ENCODE results near the gene ARL8B. TPM values are rescaled to one million over a fixed set of nuclear protein-coding genes. Genes with fewer than 3 reads are reported as not detected.

Gene ARL8B
- total and polyA plus RNA-seq, 9 of the 15 experiments (the other 6 are each of a cell fraction or from before 2014, with no cell fraction given): 28.5 to 99.4 (median 77.2) TPM

GRCh38 chr3:5198986-5199731 is 77.1 kb downstream of the ARL8B start (continued):
- TF ChIP-seq SRF (CRISPR knock-in tag; IDR thresholded peaks at IDR 0.05): 0 out of 4 replicates have a peak, but pooled peaks of 1 of the 2 experiments have one; percentile 4
- no peak for TF ChIP-seq CBFA2T2 (conservative IDR thresholded peaks at IDR 0.05)
- peak; percentile 69; the same call in 1 of the 2 replicates for TF ChIP-seq SPI1 (IDR thresholded peaks at IDR 0.05; ENCODE audit: borderline replicate concordance, low read depth, low read length)
- no peak for TF ChIP-seq POLR3G (IDR thresholded peaks at IDR 0.05; ENCODE audit: extremely low read depth, insufficient read length, insufficient replicate concordance)
- no peak for TF ChIP-seq ZFP91 (CRISPR knock-in tag; IDR thresholded peaks at IDR 0.05)
- no peak for TF ChIP-seq HMG20A (CRISPR knock-in tag; conservative IDR thresholded peaks at IDR 0.05)
- no peak for TF ChIP-seq DPF2 (IDR thresholded peaks at IDR 0.05)
- TF ChIP-seq WHSC1 (IDR thresholded peaks at IDR 0.05; ENCODE audit: low read length): no peak
- no peak for TF ChIP-seq ZBTB7A (IDR thresholded peaks at IDR 0.05; ENCODE audit: borderline replicate concordance, control insufficient read depth, low read depth, low read length)
- no peak for TF ChIP-seq SLC30A9 (CRISPR knock-in tag; IDR thresholded peaks at IDR 0.05)
- TF ChIP-seq E2F1 (CRISPR knock-in tag; IDR thresholded peaks at IDR 0.05): 0 out of 2 replicates have a peak, but pooled peaks have one; percentile 33
- no peak for TF ChIP-seq XRCC4 (IDR thresholded peaks at IDR 0.05; ENCODE audit: extremely low read depth, insufficient read depth, insufficient read length)
- TF ChIP-seq RUNX1 (IDR thresholded peaks at IDR 0.05; ENCODE audit: low read depth): no peak
- no peak for TF ChIP-seq RBM39 (optimal IDR thresholded peaks at IDR 0.05; ENCODE audit: low read depth, low read length)
- no peak for TF ChIP-seq ZC3H4 (CRISPR knock-in tag; IDR thresholded peaks at IDR 0.05; ENCODE audit: borderline replicate concordance)

All from K562 (cell line).